ENCODE results near the gene NPPC.

NPPC gene

GRCh38 chr2:231934441-231935206 is 8.4 kb upstream of the NPPC start:
- FAIRE-seq = no peak

- no peak for FAIRE-seq
Observed at GRCh38 chr2:231933916-231934401, 7.8 kb upstream of the NPPC start.

- no peak for FAIRE-seq
Observed at GRCh38 chr2:231932985-231933915, 7.1 kb upstream of the NPPC start.

GRCh38 chr2:231932711-231932970 is 6.4 kb upstream of the NPPC start:
- FAIRE-seq = no peak

- no peak for FAIRE-seq
Observed at GRCh38 chr2:231931481-231931915, 5.3 kb upstream of the NPPC start.

GRCh38 chr2:231930593-231931281 is 4.5 kb upstream of the NPPC start:
- FAIRE-seq = no peak

- FAIRE-seq = no peak
Observed at GRCh38 chr2:231929961-231930592, 3.9 kb upstream of the NPPC start.

- no peak for FAIRE-seq
Observed at GRCh38 chr2:231928901-231929725, 2.9 kb upstream of the NPPC start.

GRCh38 chr2:231928481-231928880 is 2.3 kb upstream of the NPPC start:
- FAIRE-seq = no peak

- FAIRE-seq = no peak
Observed at GRCh38 chr2:231927566-231927890, 1.3 kb upstream of the NPPC start.

- no peak for FAIRE-seq
Observed at GRCh38 chr2:231926761-231927565, 767 bp upstream of the NPPC start.

GRCh38 chr2:231925303-231926179 is 655 bp downstream of the NPPC start:
- no peak for FAIRE-seq

GRCh38 chr2:231924889-231925275 is 1.3 kb downstream of the NPPC start:
- no peak for FAIRE-seq

GRCh38 chr2:231923951-231924888 is 2.0 kb downstream of the NPPC start:
- FAIRE-seq = no peak

GRCh38 chr2:231923010-231923344 is 3.2 kb downstream of the NPPC start:
- FAIRE-seq = no peak

- FAIRE-seq = no peak
Observed at GRCh38 chr2:231922311-231923009, 3.7 kb downstream of the NPPC start.

GRCh38 chr2:231920795-231921194 is 5.4 kb downstream of the NPPC start:
- FAIRE-seq = no peak

- FAIRE-seq = no peak
Observed at GRCh38 chr2:231920366-231920765, 5.8 kb downstream of the NPPC start.

Measured in A204.1 (cell line).